RCC 7860 (cell line): ENCODE data around the gene ROBO4.
A peak's percentile ranks its signal among the peaks of the same experiment; 100 is the strongest.

ENCODE experiments used
- DNase-seq: peaks from one replicate; pipeline ENCODE4 v3.0.0-alpha.2; 2015; ENCODE audit warnings: low spot score
- FAIRE-seq: peaks from 2 replicates; lab custom pipeline; 2012; peaks lifted over from hg19 to GRCh38; lab: Jason Lieb, UNC

Gene ROBO4

GRCh38 chr11:124920356-124920755, 22.7 kb upstream of the ROBO4 start:
- DNase-seq: no peak
- no peak for FAIRE-seq

GRCh38 chr11:124919898-124920297, 22.2 kb upstream of the ROBO4 start:
- no peak for DNase-seq
- FAIRE-seq: no peak

DNA sequence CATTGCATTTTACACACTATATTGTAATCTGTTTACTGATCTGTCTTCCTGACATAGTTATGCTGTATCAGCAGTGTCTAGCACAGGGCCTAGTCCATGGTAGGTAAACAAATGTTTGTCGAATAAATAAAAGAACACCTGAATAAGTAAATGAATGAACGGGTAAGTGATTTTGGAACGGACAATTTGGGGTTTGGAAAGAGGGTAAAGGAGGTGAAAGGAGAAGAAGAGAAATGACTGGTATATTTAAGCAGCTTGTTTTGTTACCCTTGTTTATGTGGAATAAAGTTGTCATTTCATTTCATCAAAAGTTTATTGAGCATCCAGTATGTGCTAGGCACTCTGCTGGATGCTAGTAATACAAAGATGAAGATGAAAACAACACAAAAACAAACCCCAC, 21.3 kb upstream of the ROBO4 start, which contains the start of gene HEPN1:
HEPN1 (plus strand) TSS at position 301 of the 400 bp plus-strand sequence.
- FAIRE-seq (no peak), DNase-seq (no peak)

DNA sequence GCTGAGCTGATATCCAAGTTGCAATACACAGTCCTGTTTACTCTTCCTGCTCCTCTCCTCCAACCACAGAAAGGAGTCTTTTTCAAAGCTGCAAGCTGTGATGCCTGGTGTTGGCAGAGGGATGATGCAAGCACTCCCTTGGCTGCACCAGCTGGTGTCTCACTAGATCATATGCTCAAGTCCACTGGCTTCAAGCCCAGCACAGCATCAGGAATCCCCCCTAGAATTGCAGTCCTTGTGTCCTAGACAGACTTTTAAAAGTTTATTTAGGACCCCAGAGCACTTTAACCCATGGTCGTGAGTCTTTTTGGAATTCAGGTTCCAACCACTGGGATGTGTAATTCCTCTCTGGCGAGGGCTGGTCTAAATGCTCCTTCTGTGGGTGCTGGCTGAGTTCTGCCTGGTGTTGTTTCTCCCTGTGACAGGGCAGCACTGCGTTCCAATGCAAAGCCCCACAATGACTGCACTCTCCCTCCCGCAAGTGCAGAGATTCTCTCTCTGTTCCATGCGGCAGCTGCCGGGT, 19.5 kb upstream of the ROBO4 start:
- DNase-seq: no peak
- no peak for FAIRE-seq

- FAIRE-seq (no peak), DNase-seq (no peak)
Observed at GRCh38 chr11:124916370-124916710, 18.7 kb upstream of the ROBO4 start.

DNA sequence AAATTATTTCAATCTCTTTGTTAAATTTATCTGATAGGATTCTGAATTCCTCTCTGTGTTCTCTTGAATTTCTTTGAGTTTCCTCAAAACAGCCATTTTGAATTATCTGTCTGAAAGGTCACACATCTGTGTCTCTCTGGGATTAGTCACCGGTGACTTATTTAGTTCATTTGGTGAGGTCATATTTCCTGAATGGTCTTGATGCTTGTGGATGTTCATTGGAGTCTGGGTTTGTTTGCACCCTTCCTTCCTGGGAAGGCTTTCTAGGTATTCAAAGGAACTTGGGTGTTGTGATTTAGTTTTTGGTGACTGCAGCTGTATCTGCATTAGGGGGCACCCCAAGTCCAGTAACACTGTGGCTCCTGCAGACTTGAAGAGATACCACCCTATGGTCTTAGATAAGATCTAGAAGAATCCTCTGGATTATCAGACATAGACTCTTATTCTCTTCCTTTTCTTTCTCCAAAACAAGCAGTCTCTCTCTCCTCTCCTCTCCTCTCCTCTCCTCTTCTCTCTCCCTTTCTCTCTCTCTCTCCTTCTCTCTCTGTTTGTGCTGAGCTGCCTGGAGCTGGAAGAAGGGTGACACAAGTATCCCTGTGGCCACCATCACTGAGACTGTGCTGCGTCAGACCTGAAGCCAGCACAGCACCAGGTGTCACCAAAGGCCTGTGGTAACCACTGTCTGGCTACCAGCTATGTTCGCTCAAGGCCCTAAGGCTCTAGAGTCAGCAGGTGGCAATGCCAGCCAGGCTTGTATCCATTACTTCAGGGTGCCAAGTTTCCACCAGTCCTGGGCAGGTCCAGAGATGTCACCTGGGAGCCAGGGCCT, 18.1 kb upstream of the ROBO4 start:
- DNase-seq (no peak), FAIRE-seq (no peak)

GRCh38 chr11:124902616-124903015, 5.0 kb upstream of the ROBO4 start:
- no peak for DNase-seq
- no peak for FAIRE-seq

GRCh38 chr11:124900464-124900863, 2.8 kb upstream of the ROBO4 start:
- DNase-seq (peak; percentile 87), FAIRE-seq (peak; percentile 70)

DNA sequence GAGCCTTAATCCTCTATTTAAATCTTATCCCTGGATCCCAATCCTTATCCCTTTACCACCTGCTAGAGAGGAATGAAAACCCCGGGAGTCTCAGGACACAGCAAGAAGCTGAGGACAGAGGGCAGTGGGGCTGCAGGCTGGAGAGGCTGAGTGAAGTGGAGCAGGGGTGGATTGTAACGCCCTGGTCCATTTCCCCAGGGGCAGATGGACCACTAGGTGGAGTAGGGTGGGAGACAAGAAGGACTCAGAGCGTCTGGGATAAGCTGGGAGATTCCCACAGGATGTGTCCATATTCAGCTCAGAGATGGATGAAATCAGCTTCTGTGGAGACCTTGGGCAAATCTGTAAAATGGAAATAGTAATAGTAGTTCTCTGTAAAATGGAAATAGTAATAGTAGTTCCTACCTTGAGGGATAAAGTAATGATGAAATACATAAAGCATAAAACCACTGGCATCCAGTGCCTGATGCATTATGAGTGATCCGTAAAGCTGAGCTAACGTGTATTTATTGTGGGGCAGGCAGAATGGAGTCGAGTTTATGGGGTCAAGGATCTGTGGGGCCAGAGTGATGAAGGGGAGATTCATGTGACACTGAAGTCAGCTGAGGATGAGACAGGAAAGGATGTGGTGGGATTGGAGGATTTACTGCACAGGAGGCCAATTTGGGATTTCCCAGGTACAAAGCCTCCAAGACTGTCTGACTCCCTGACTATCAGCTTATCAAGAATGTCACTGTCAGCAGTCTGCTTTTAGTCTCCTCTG, 1.9 kb upstream of the ROBO4 start:
- no peak for FAIRE-seq

GRCh38 chr11:124898711-124899110, 1.0 kb upstream of the ROBO4 start:
- no peak for DNase-seq
- FAIRE-seq: no peak

More for the DNA sequence above, 1.9 kb upstream of the ROBO4 start:
- DNase-seq: peak; percentile 32

GRCh38 chr11:124898263-124898680, 607 bp upstream of the ROBO4 start:
- DNase-seq: peak; percentile 82
- FAIRE-seq: peak; percentile 93

DNA sequence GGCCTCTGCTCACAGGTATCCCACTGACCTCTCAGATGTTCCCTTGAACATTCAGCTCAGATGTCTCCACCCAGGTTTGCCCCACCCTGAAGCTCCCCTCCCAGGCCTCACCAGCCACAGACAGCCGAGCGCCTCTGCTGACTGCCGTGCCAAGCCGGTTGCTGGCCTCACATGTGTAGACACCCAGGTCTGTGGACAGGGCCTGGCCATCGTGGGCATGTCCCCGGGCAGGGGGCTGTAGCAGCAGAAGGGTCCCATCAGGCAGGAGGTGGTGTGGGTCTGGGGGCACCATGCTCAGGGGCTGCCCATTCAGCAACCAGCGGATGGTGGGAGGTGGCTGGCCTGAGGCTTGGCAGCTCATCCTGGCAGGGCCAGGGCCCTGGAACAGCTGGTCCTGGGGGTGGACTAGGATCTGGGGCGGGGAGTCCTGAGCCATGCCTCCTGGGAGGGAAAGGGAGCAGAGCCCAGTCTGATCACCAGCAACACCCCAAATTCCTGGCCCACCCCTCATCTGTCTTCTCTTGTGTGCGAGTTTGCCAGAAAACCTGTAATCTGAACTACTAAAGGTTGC, 759 bp downstream of the ROBO4 start:
- no peak for DNase-seq
- FAIRE-seq: no peak

- FAIRE-seq (no peak), DNase-seq (peak; percentile 4)
Observed at GRCh38 chr11:124896071-124896750, 1.5 kb downstream of the ROBO4 start.

- DNase-seq (no peak), FAIRE-seq (no peak)
Observed at GRCh38 chr11:124895471-124895971, 2.1 kb downstream of the ROBO4 start.

DNA sequence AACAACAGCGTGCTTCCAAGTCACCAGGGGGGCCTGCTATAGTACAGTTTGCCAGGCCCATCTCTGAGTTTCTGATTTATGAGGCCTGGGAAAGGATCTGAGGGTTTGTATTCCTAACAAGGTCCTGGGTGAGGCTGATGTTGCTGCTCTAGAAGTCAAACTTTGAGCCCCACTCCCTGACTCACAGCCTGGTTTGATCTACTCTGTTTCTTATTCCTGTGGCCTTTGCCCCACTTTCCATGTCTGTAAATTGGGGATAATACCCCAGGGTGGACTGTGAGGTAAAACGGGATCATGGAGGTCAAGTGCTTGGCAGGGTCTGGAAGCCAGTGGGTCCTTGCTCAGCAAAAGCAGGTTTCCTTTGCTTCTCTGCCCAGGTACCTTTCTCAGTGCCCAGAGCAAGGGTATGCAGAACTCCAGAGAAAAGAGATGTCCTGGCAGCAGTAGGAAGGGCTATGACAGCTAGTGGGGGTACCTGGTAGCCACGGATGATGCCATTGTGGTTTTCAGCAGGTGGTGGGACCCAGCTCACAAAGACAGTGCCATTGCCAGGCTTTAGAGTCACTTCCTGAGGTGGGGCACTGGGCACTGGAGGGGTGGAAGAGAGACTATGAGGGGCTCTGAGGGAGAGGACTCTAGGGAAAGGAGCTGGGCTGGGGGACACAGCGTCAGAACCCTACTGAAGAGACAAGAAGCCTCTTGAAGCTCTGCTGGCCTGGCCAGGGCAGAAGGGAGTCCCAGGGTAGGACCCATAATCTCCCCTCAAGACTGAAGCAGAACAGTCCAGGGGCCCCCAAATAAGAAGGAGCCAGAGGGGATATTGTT, 2.8 kb downstream of the ROBO4 start:
- no peak for FAIRE-seq
- DNase-seq: no peak

DNA sequence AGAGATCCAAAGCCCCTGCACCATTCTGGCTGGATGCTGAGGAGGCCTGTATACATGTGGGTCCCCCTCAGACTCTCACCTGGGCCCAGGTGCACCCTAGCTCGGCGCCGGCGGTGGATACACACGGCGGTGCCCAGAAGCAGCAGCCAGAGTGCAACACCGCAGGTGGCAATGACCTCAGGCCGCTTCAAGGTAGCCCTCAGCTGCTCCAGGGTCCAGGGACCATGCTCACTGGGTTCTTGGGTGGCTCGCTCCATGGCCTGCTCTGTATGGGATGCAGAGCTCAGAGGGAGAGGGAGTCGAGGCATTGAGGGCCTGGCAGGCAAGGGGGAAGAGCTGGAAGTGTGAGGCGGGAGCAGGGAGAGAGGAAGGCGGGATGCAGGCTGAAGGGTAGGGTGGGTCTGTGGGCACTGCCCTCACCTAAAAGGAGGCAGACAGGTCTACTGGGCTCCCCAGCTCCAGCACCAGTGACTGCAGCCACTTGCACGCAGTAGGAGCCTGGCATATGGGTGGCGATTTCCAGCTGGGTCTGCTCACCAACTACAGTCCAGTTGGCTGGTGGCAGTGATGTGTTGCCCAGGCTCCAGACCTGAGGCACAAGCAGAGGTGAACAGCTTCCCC, 3.8 kb downstream of the ROBO4 start:
- FAIRE-seq (no peak), DNase-seq (no peak)

DNA sequence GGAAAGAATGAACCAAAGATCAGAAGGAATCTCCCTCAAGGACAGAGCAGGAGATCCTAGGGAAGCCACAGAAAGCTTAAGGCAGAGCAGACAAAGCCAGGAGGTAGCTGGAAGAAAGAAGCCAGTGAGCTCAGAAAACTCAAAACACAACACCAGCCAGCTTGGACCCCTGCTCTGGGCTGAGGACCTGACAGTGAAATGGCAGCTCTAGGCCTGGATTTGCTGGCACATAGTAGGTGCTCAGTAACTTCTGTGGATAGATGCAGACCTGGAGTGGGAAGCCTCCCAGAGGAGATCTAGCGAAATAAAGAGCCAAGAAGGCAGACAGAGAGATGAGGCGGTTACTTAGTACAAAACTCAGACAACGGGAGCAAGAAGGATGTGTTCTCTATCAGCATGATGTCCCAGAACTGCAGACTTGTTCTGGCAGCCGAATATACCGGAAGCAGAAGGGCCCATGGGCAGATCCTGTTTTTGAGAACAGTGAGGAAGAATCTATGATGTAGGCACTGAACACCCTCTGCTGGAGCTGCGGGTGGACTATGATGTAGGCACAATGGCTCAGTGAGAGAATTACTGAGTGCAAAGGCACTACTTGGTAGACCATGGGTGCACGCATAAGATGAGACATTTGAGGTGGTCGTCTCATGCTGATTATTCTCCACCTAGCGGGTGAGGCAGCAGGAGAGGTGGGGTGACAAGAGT, 4.8 kb downstream of the ROBO4 start:
- DNase-seq (no peak), FAIRE-seq (no peak)

GRCh38 chr11:124892146-124892545, 5.5 kb downstream of the ROBO4 start:
- DNase-seq (no peak), FAIRE-seq (no peak)

- no peak for DNase-seq
- FAIRE-seq: no peak
Observed at GRCh38 chr11:124891373-124891861, 6.2 kb downstream of the ROBO4 start.
